ENCODE data around the gene KLHL35.

GRCh38 chr11:75431533-75432525 lies 1.2 kb downstream of the KLHL35 start:
- TF ChIP-seq CTCF (IDR thresholded peaks at IDR 0.05; ENCODE audit: poor library complexity) (no peak), EZH2phosphoT487 (IDR thresholded peaks at IDR 0.05; ENCODE audit: low read depth, severe bottlenecking, unreplicated experiment) (no peak)
